Loucy (cell line): ENCODE results near the gene ERO1A.

Experiments used
- H2AFZ ChIP-seq: fragments of 200-600 bp; sonication (generic); 2 replicates; pipeline ENCODE4 v1.6.0; 2016; ENCODE audit warnings: antibody characterized with exemption, mild to moderate bottlenecking, low read length, moderate library complexity
- H3F3A ChIP-seq: fragments of 200-600 bp; 2 replicates; pipeline ENCODE4 v1.6.0; 2016; ENCODE audit warnings: antibody characterized with exemption, low read depth, mild to moderate bottlenecking
- H3K27me3 ChIP-seq: fragments of 200-600 bp; sonication (generic); 2 replicates; pipeline ENCODE4 v1.6.1; 2014; ENCODE audit warnings: low read length, mild to moderate bottlenecking; ENCODE audit not compliant: insufficient read depth, poor library complexity, severe bottlenecking
- H3K36me3 ChIP-seq: fragments of 200-600 bp; sonication (generic); 2 replicates; pipeline ENCODE4 v1.6.1; 2016; ENCODE audit warnings: low read length; ENCODE audit not compliant: insufficient read depth
- H3K4me1 ChIP-seq: fragments of 200-600 bp; sonication (generic); 2 replicates; pipeline ENCODE4 v1.5.1; 2014; ENCODE audit warnings: low read length, mild to moderate bottlenecking; ENCODE audit not compliant: insufficient read depth, poor library complexity, severe bottlenecking
- H3K4me2 ChIP-seq: fragments of 200-600 bp; sonication (generic); 2 replicates; pipeline ENCODE4 v1.6.0; 2014; ENCODE audit warnings: antibody characterized with exemption, low read length, low read depth, mild to moderate bottlenecking; ENCODE audit not compliant: poor library complexity, severe bottlenecking
- H3K4me3 ChIP-seq: fragments of 200-600 bp; sonication (generic); 2 replicates; pipeline ENCODE4 v1.5.1; 2014; ENCODE audit warnings: low read length, mild to moderate bottlenecking, mixed read lengths; ENCODE audit not compliant: poor library complexity, severe bottlenecking
- H3K79me2 ChIP-seq: fragments of 200-600 bp; sonication (generic); 2 replicates; pipeline ENCODE4 v1.6.1; 2014; ENCODE audit warnings: low read length; ENCODE audit not compliant: insufficient read depth
- H3K9ac ChIP-seq: fragments of 200-600 bp; sonication (generic); 2 replicates; pipeline ENCODE4 v1.6.0; 2014; ENCODE audit warnings: mild to moderate bottlenecking, low read depth, low read length, moderate library complexity; ENCODE audit not compliant: poor library complexity, severe bottlenecking
- H3K9me2 ChIP-seq: fragments of 200-600 bp; sonication (generic); replicated peaks from 2 replicates; pipeline ENCODE4 v1.6.1; 2016; ENCODE audit warnings: low read depth, low read length, mixed read lengths
- H3K9me3 ChIP-seq: fragments of 200-600 bp; sonication (generic); 2 replicates; pipeline ENCODE4 v1.6.1; 2014; ENCODE audit warnings: mild to moderate bottlenecking, antibody characterized with exemption, low read length, low read depth; ENCODE audit not compliant: insufficient read depth
- H4K20me1 ChIP-seq: fragments of 200-600 bp; sonication (generic); 2 replicates; pipeline ENCODE4 v1.6.0; 2014; ENCODE audit warnings: antibody characterized with exemption, low read length, mild to moderate bottlenecking; ENCODE audit not compliant: insufficient read depth, poor library complexity, severe bottlenecking
- EZH2phosphoT487 ChIP-seq: fragments of 200-600 bp; IDR thresholded peaks from 2 replicates; pipeline ENCODE4 v1.6.1; 2018; ENCODE audit warnings: antibody characterized with exemption, mild to moderate bottlenecking, moderate library complexity, borderline replicate concordance
- TF ChIP-seq, protein P1 (sequence below): fragments of 200-600 bp; sonication (generic); conservative IDR thresholded peaks from 2 replicates; pipeline ENCODE4 v1.5.1; 2014; ENCODE audit warnings: mild to moderate bottlenecking, antibody characterized with exemption, low read length

Gene ERO1A

DNA sequence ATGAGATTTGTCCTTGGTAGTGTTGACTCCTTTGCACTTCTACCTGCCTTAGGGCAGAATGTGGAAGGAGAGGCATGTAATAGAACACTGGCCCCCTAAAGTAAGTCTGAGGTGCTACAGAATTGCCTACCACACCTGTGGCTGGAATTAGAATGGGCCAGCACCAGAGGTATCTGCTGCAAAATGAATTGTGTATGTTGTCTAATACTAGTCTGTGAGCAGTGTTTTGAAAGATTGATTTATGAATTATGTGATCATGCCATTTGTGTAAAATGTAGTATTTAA, 28.9 kb upstream of the ERO1A start:
- Histone ChIP-seq H3K4me2 (no peak overlapping the region), H3K4me1 (no peaks in the 10 kb centered on the region), H3K27me3 (no peaks in the 10 kb centered on the region), H3K9ac (no peak overlapping the region), H4K20me1 (peaks cover 4% of the 10 kb centered on the region), H3K4me3 (no peak overlapping the region), H3K36me3 (peaks cover 71% of the 10 kb centered on the region), H3K79me2 (no peaks in the 10 kb centered on the region), H3K9me3 (no peaks in the 10 kb centered on the region), H3F3A (0 out of 2 replicates have a peak, but pooled peaks cover 5% of the 10 kb centered on the region), H2AFZ (no peak overlapping the region), H3K9me2 (no peaks in the 10 kb centered on the region)
- TF ChIP-seq, protein P1, sequence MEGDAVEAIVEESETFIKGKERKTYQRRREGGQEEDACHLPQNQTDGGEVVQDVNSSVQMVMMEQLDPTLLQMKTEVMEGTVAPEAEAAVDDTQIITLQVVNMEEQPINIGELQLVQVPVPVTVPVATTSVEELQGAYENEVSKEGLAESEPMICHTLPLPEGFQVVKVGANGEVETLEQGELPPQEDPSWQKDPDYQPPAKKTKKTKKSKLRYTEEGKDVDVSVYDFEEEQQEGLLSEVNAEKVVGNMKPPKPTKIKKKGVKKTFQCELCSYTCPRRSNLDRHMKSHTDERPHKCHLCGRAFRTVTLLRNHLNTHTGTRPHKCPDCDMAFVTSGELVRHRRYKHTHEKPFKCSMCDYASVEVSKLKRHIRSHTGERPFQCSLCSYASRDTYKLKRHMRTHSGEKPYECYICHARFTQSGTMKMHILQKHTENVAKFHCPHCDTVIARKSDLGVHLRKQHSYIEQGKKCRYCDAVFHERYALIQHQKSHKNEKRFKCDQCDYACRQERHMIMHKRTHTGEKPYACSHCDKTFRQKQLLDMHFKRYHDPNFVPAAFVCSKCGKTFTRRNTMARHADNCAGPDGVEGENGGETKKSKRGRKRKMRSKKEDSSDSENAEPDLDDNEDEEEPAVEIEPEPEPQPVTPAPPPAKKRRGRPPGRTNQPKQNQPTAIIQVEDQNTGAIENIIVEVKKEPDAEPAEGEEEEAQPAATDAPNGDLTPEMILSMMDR: no peak
- TF ChIP-seq EZH2phosphoT487: no peak

DNA sequence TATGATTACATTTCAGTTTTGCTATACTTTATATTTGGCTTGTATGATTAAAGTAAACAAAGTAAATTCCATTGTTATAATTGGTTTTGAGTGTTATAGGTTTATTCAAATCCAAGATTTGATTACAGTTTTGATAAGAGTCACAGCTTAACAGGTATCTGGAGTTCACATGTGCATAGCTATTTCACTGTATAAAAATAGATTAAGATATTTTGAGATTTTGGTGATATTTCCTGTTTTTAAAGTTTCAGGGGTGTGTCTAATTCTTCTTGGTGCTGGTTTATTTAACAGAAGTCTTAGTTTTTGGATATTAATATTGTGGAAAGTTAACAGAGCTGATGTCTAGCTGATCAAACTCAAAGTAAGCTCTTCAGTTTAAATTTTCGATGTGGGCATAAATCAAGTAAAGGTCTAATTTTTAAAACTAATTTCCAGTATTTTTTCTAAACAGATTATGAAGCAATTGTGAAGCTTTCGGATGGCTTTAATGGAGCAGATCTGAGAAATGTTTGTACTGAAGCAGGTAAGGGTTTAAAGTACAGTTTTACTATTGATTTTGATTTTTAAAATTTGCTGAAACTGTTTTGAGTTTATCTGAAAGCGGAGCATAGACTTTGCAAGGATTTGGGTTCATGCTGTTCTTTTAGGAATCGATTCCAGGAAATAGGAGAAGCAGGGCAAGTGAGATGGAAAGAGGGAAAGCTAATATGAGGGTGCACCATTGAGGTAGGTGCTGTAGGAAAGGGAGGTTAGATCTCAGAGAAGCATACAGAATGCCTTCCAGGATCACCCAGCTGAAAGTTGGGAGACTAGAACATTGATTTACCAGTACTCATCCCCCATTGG, 28.4 kb upstream of the ERO1A start:
- Histone ChIP-seq H3K4me2 (no peak overlapping the region), H3K4me3 (no peak overlapping the region), H2AFZ (no peak overlapping the region), H3K9ac (no peak overlapping the region), H3F3A (0 out of 2 replicates have a peak, but pooled peaks cover 4% of the 10 kb centered on the region), H3K79me2 (no peaks in the 10 kb centered on the region), H3K27me3 (no peaks in the 10 kb centered on the region), H4K20me1 (peaks cover 4% of the 10 kb centered on the region), H3K9me3 (no peaks in the 10 kb centered on the region), H3K9me2 (no peaks in the 10 kb centered on the region), H3K36me3 (peaks cover 76% of the 10 kb centered on the region), H3K4me1 (no peaks in the 10 kb centered on the region)
- TF ChIP-seq, protein P1: no peak
- no peak for TF ChIP-seq EZH2phosphoT487

DNA sequence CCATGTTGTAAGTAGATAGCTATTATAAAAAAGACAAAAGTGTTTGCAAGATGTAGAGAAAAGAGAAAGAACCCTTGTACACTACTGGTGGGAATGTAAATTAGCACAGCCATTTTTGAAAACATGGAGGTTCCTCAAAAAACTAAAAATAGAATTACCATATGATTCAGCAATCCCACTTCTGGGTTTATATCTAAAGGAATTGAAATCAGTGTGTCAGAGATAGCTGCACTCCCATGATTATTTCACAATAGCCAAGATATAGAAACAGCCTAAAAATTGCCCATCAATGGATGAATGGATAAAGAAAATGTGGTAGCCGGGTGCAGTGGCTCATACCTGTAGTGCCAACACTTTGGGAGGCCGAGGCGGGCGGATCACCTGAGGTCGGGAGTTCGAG, 20.8 kb upstream of the ERO1A start:
- Histone ChIP-seq H4K20me1 (peaks cover 7% of the 10 kb centered on the region), H3K4me3 (no peak overlapping the region), H3K9ac (no peak overlapping the region), H3K4me2 (no peak overlapping the region), H3K27me3 (no peaks in the 10 kb centered on the region), H3K4me1 (peaks cover 8% of the 10 kb centered on the region), H3F3A (no peaks in the 10 kb centered on the region), H3K79me2 (peaks cover 18% of the 10 kb centered on the region), H3K36me3 (peaks cover 86% of the 10 kb centered on the region), H3K9me2 (no peaks in the 10 kb centered on the region), H2AFZ (no peak overlapping the region), H3K9me3 (no peaks in the 10 kb centered on the region)
- TF ChIP-seq, protein P1: no peak
- TF ChIP-seq EZH2phosphoT487: no peak
